GM12892 (cell line): Measurements from ENCODE around the gene TOP1.

Experiments used
- POLR2A ChIP-seq: IDR thresholded peaks from 2 replicates; pipeline ENCODE4 v1.6.1; 2011; ENCODE audit warnings: low read depth, low read length, control low read depth
- POLR2AphosphoS5 ChIP-seq: IDR thresholded peaks from 2 replicates; pipeline ENCODE4 v1.6.1; 2011; ENCODE audit warnings: low read depth, low read length, control low read depth
- TAF1 ChIP-seq: IDR thresholded peaks from 2 replicates; pipeline ENCODE4 v1.6.1; 2011; ENCODE audit warnings: low read depth, mild to moderate bottlenecking, control low read depth, low read length, borderline replicate concordance

- no peak for TF ChIP-seq POLR2A
- TF ChIP-seq POLR2AphosphoS5, result no peak
- no peak for TF ChIP-seq TAF1
Measured at GRCh38 chr20:41152108-41152757, 123.6 kb downstream of the TOP1 start.
